ENCODE data around the gene TRAP1. TPM values are rescaled to one million over a fixed set of nuclear protein-coding genes. Genes with fewer than 3 reads are reported as not detected.

TRAP1 gene
- total RNA-seq, 2 donors from 2014 or later, result 78.1 to 92.9 TPM

DNA sequence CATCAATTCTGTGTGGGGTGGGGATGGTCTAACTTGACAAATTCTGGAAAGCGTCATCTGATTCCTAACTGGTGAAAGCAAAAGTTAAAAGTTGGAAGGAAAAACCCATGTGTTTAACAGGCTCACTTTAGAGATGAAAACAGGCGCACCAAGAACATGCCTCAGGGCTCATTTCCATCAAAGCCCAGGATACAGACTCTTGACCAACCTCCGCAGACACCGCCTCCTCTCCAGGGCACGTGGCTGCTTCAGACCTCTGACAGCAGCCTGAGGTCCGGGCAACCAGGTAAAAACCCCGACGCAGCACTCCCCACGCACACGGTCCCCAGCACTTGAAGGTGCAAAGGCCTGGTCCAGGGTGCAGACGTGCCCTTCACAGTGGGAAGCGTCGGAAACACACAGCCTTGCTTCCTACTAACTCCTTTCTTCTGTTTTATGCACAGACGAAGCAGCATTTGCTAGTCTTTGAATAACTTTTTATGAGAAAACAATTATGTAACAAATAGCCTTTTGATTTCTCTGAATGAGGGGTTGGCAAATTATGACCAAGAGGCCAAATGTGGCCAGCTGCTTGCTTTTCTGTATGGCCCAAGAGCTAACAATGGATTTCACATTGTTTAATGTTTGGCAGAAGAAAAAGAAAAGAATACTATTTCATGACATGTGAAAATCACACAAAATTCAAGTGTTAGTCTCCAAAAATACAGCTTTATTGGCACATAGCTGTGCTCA is 44.2 kb upstream of the TRAP1 start:
- Histone ChIP-seq H3K27ac (no peak overlapping the region), H3K36me3 (replicated peaks in 1 of 2; ENCODE audit: insufficient read depth in 1 of 2, low read depth in 2 of 2) (peaks cover 0 to 18% of the 10 kb centered on the region in 2 donors), H3K4me3 (no peak overlapping the region), H3K4me1 (no peaks in the 10 kb centered on the region), H3K9me3 (no peaks in the 10 kb centered on the region), H3K27me3 (no peaks in the 10 kb centered on the region)
- DNase-seq, result no peak
- WGBS, 2 donors, result 89 to 90% methylated on average over 14 of the region's 14 CpGs
- intact Hi-C loops (cut with DNase I), result no loop called here
- no peak for TF ChIP-seq POLR2A (IDR thresholded peaks at IDR 0.05)
- TF ChIP-seq, protein P1, sequence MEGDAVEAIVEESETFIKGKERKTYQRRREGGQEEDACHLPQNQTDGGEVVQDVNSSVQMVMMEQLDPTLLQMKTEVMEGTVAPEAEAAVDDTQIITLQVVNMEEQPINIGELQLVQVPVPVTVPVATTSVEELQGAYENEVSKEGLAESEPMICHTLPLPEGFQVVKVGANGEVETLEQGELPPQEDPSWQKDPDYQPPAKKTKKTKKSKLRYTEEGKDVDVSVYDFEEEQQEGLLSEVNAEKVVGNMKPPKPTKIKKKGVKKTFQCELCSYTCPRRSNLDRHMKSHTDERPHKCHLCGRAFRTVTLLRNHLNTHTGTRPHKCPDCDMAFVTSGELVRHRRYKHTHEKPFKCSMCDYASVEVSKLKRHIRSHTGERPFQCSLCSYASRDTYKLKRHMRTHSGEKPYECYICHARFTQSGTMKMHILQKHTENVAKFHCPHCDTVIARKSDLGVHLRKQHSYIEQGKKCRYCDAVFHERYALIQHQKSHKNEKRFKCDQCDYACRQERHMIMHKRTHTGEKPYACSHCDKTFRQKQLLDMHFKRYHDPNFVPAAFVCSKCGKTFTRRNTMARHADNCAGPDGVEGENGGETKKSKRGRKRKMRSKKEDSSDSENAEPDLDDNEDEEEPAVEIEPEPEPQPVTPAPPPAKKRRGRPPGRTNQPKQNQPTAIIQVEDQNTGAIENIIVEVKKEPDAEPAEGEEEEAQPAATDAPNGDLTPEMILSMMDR (IDR thresholded peaks at IDR 0.05), result no peak
- ATAC-seq, result no peak

DNA sequence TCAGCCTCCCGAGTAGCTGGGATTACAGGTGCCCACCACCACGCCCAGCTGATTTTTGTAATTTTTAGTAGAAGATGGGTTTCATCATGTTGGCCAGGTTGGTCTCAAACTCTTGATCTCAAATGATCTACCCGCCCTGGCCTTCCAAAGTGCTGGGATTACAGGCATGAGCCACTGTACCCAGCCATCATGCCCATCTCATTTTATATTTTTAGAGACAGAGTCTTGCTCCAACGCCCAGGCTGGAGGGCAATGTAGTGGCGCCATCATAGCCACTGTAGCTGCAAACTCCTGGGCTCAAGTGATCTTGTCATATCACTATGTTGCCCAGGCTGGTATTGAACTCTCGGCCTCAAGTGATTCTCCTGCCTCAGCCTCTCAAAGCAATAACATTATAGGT is 43.2 kb upstream of the TRAP1 start:
- Histone ChIP-seq H3K4me3 (no peak overlapping the region), H3K27ac (no peak overlapping the region), H3K36me3 (replicated peaks in 1 of 2; ENCODE audit: insufficient read depth in 1 of 2, low read depth in 2 of 2) (peaks cover 0 to 23% of the 10 kb centered on the region in 2 donors), H3K4me1 (peaks cover 3% of the 10 kb centered on the region), H3K27me3 (no peaks in the 10 kb centered on the region), H3K9me3 (no peaks in the 10 kb centered on the region)
- TF ChIP-seq, protein P1 (IDR thresholded peaks at IDR 0.05), result no peak
- TF ChIP-seq POLR2A (IDR thresholded peaks at IDR 0.05), result no peak
- intact Hi-C loops (cut with DNase I), result no loop called here
- no peak for DNase-seq
- WGBS, 2 donors, result 97 to 98% methylated on average over 6 of the region's 6 CpGs
- no peak for ATAC-seq

DNA sequence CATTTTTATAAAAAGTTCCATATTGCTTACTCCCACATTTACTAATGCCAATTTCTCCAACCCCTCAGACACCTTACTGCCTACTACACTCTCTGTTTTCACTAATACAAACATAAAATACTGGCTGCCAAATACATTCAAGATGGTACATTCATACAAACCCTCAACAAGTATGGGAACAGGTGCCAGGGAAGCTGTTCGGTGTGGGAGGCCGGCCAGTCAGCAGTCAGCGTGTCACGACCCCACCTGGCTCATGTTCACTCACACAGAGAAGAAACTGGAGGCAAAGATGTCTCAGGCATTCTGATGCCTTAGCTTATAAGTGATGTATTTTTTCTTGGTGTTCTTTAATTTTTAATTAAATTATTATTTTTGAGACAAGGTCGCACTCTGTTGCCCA is 42.4 kb upstream of the TRAP1 start:
- TF ChIP-seq, protein P1 (IDR thresholded peaks at IDR 0.05), result no peak
- TF ChIP-seq POLR2A (IDR thresholded peaks at IDR 0.05), result no peak
- peaks cover 10% of the 10 kb centered on the region for H3K4me1 ChIP-seq
- H3K27ac ChIP-seq, result no peak overlapping the region
- H3K27me3 ChIP-seq, result no peaks in the 10 kb centered on the region
- H3K36me3 ChIP-seq (replicated peaks in 1 of 2; ENCODE audit: insufficient read depth in 1 of 2, low read depth in 2 of 2), result peaks cover 0 to 23% of the 10 kb centered on the region in 2 donors
- no peaks in the 10 kb centered on the region for H3K9me3 ChIP-seq
- intact Hi-C loops (cut with DNase I), result no loop called here
- no peak overlapping the region for H3K4me3 ChIP-seq
- ATAC-seq (no peak), DNase-seq (no peak)
- 82 to 87% methylated on average over 5 of the region's 5 CpGs for WGBS, 2 donors

DNA sequence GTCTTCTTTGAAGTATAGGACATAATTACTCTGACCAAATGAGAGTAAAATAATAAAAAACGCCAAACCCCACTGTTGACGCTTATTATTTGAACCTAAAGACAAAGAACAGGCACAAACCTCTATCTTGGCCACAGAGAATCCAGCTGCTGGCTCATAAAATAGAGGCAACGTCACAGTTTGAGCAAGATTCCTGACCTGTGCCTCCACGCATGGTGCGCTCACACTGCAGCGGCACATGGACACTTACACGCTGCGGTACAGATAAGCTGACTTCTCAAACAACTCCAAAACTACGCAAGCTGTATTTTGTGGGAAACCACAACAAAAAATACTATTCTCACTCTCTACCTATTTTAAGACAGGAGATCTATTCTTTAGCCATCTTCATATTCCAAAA is 38.8 kb upstream of the TRAP1 start:
- Histone ChIP-seq H3K4me3 (no peak overlapping the region), H3K4me1 (peaks cover 11% of the 10 kb centered on the region), H3K27ac (no peak overlapping the region), H3K36me3 (replicated peaks in 1 of 2; ENCODE audit: insufficient read depth in 1 of 2, low read depth in 2 of 2) (peaks cover 0 to 15% of the 10 kb centered on the region in 2 donors), H3K9me3 (no peaks in the 10 kb centered on the region), H3K27me3 (no peaks in the 10 kb centered on the region)
- WGBS, 2 donors, result 87 to 90% methylated on average over 9 of the region's 9 CpGs
- ATAC-seq (no peak), DNase-seq (no peak)
- TF ChIP-seq POLR2A (IDR thresholded peaks at IDR 0.05), result no peak
- TF ChIP-seq, protein P1 (IDR thresholded peaks at IDR 0.05), result no peak
- intact Hi-C loops (cut with DNase I), result no loop called here

DNA sequence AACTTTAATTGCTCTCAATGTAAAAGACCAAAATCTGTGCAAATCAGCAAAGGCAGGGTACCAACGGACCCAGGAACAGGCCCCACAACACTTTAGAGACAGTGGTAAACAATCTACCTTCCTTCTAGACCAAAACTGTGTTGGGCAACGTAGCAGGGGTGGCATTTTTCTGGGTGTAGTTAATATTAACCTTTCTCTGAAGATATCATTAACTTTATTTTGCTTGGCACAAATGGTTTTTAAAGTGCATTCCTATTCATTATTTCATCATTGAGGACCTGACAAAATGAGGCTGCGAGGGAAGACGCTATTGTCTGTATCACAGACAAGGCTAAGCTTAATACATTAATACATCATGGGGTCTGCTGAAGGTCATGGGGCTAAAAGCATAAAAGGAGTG is 37.9 kb upstream of the TRAP1 start:
- Histone ChIP-seq H3K4me3 (no peak overlapping the region), H3K9me3 (no peaks in the 10 kb centered on the region), H3K27me3 (no peaks in the 10 kb centered on the region), H3K4me1 (peaks cover 11% of the 10 kb centered on the region), H3K27ac (no peak overlapping the region), H3K36me3 (replicated peaks in 1 of 2; ENCODE audit: insufficient read depth in 1 of 2, low read depth in 2 of 2) (peaks cover 0 to 15% of the 10 kb centered on the region in 2 donors)
- TF ChIP-seq, protein P1 (IDR thresholded peaks at IDR 0.05), result no peak
- TF ChIP-seq POLR2A (IDR thresholded peaks at IDR 0.05), result no peak
- ATAC-seq, result no peak
- intact Hi-C loops (cut with DNase I), result no loop called here
- DNase-seq, result no peak
- 34 to 37% methylated on average over 4 of the region's 4 CpGs for WGBS, 2 donors

Measured in body of pancreas (tissue), 4 donors.